Pericardium fibroblast (primary cell): ENCODE results near the gene FANCD2OS. TPM values are rescaled to one million over a fixed set of nuclear protein-coding genes. Genes with fewer than 3 reads are reported as not detected.

Experiments used
- total RNA-seq: library from RNA; depleted of rRNA; stranded (reverse); fragments of >200 nt; gene quantifications from 2 replicates; pipeline ENCODE4 v1.2.3, GENCODE V29; 2015

FANCD2OS gene
- not detected in 2 replicates for total RNA-seq

GRCh38 chr3:10108091-10108490 lies at the start of gene FANCD2OS:
Gene FANCD2OS (minus strand): TSS chr3:10108255. CDS start chr3:10104774, 3,481 bp downstream.

GRCh38 chr3:10115326-10116137 lies 7.5 kb upstream of the FANCD2OS start, which contains the start of gene BRK1:
Gene BRK1 (plus strand): TSS chr3:10115675. CDS start chr3:10115702, 27 bp downstream.

Other genes with a start within 250 kb of the FANCD2OS start
- 8.2 and 92.0 TPM in 2 replicates for gene CIDEC, start 228.0 kb downstream of the FANCD2OS start, total RNA-seq
- gene JAGN1, start 217.6 kb downstream of the FANCD2OS start, total RNA-seq: 50.6 and 66.1 TPM in 2 replicates
- gene IL17RE, start 205.4 kb downstream of the FANCD2OS start, total RNA-seq: 0.23 and 4.9 TPM in 2 replicates
- gene IL17RC, start 191.2 kb downstream of the FANCD2OS start, total RNA-seq: 31.6 and 113 TPM in 2 replicates
- gene CRELD1, start 174.4 kb downstream of the FANCD2OS start, total RNA-seq: 11.2 and 35.9 TPM in 2 replicates
- 2.7 and 4.3 TPM in 2 replicates for gene PRRT3, start 155.8 kb downstream of the FANCD2OS start, total RNA-seq
- 39.6 and 60.6 TPM in 2 replicates for gene EMC3, start 121.4 kb downstream of the FANCD2OS start, total RNA-seq
- gene FANCD2, start 81.8 kb downstream of the FANCD2OS start, total RNA-seq: 1.8 and 3.9 TPM in 2 replicates
- 133 and 149 TPM in 2 replicates for gene BRK1, start 7.4 kb upstream of the FANCD2OS start, total RNA-seq
- 35.7 and 40.9 TPM in 2 replicates for gene VHL, start 33.5 kb upstream of the FANCD2OS start, total RNA-seq
- 1.5 and 2.0 TPM in 2 replicates for gene IRAK2, start 56.7 kb upstream of the FANCD2OS start, total RNA-seq
- gene TATDN2, start 140.2 kb upstream of the FANCD2OS start, total RNA-seq: 6.3 and 8.3 TPM in 2 replicates
- gene GHRL, start 184.7 kb upstream of the FANCD2OS start, total RNA-seq: not detected in 2 replicates
- gene SEC13, start 212.9 kb upstream of the FANCD2OS start, total RNA-seq: 178 and 225 TPM in 2 replicates